ENCODE data around the gene GSC.
A peak's percentile ranks its signal among the peaks of the same experiment; 100 is the strongest.

GSC gene

DNA sequence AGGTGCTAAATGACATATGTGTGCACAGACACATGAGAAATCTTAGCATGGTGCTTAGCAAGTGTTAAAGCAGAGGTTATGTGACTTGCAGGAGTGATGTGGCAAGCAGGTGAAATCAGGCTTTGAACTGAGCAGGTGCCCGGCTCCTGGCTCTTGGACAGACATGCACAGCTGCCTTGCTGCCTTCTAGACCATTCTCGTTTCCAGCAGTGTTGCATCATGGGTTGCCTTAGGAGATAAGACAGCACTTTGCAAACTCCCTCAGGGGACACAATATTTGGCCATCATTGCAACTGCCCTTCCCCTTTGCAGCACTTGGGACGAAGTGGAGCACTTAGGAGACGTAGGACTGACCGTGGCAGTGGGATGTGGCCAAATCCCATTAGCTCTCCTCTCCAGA is 17.2 kb upstream of the GSC start:
- Histone ChIP-seq H3K4ac (ENCODE audit: low read depth, low read length) (no peak overlapping the region), H3K27me3 (ENCODE audit: insufficient read depth, low read length, poor library complexity) (no peaks in the 10 kb centered on the region), H3K79me1 (ENCODE audit: low read length) (no peaks in the 10 kb centered on the region), H3K56ac (ENCODE audit: low read length) (no peak overlapping the region), H3K9ac (ENCODE audit: low read length) (no peak overlapping the region), H3K18ac (ENCODE audit: low read length) (no peak overlapping the region), H3K4me1 (ENCODE audit: control insufficient read depth, low read depth, low read length) (no peaks in the 10 kb centered on the region), H2BK15ac (replicated peaks; ENCODE audit: low read depth) (no peak overlapping the region), H3K4me3 (ENCODE audit: low read length) (no peak overlapping the region), H3K36me3 (ENCODE audit: control insufficient read depth, insufficient read depth, low read length) (no peaks in the 10 kb centered on the region), H2AK5ac (ENCODE audit: low read length) (no peak overlapping the region), H3K4me2 (ENCODE audit: low read length) (no peak overlapping the region), H2BK5ac (ENCODE audit: low read length) (no peak overlapping the region), H4K8ac (ENCODE audit: low read depth, low read length) (no peak overlapping the region), H2BK120ac (ENCODE audit: low read depth, low read length) (no peak overlapping the region), H4K5ac (ENCODE audit: low read length) (no peak overlapping the region), H3K23ac (ENCODE audit: low read length) (no peak overlapping the region), H3K79me2 (ENCODE audit: control insufficient read depth, insufficient read depth, low read length) (no peaks in the 10 kb centered on the region), H3K27ac (ENCODE audit: low read depth, low read length) (no peak overlapping the region)
- no peak for DNase-seq
- WGBS (ENCODE audit: extremely low coverage, insufficient coverage, low lambda C conversion rate): no CpG with 5 or more reads among the region's 5 CpGs

DNA sequence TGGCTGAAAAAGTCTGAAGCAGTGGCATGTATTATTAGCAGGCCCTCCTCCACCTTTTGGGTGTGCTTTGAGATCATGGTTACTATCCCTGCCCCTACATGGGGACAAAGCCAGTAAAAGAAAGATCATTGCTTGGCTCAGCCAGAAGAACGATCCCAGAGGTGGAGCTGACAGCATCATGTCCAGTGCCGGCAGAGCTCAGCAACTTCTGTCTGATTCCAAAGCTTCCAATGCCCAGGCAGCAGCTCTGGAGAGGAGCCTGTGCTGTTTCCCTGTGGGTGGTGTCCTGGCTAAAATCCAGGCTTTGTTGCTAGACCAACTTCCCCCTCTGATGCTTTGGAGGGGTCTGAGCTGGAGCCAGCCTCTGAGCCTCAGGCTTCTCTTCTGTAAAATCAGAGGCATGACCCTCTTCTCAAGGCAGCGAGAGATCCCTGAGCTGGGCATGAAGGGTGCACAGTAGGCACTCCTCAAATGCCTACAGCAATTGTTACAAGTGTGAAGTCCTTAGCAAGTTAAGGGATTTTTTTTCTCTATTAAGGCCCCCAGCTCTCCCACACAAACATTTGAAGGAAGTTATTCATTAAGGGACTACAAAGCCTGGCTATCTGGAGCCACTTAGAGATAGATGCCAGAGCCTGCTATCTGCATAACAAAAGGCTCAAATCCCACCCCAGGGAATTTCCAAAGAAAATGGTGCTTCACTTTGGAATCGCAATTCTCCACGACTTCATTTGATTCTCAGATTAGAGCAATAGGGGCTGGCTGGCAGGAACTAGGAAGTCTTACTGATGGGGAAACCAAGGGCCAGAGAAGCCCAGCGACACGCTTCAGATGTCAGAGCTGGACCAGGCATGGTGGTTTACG is 10.9 kb upstream of the GSC start:
- Histone ChIP-seq H2BK5ac (ENCODE audit: low read length) (peak overlapping the region; percentile 38), H2BK15ac (replicated peaks; ENCODE audit: low read depth) (no peak overlapping the region), H3K9ac (ENCODE audit: low read length) (peak overlapping the region; percentile 1), H3K27ac (ENCODE audit: low read depth, low read length) (peak overlapping the region; percentile 75), H3K4ac (ENCODE audit: low read depth, low read length) (peak overlapping the region; percentile 22), H3K79me1 (ENCODE audit: low read length) (no peaks in the 10 kb centered on the region), H3K4me1 (ENCODE audit: control insufficient read depth, low read depth, low read length) (peaks cover 20% of the 10 kb centered on the region), H4K5ac (ENCODE audit: low read length) (no peak overlapping the region), H3K4me2 (ENCODE audit: low read length) (no peak overlapping the region), H3K36me3 (ENCODE audit: control insufficient read depth, insufficient read depth, low read length) (no peaks in the 10 kb centered on the region), H3K23ac (ENCODE audit: low read length) (no peak overlapping the region), H4K8ac (ENCODE audit: low read depth, low read length) (no peak overlapping the region), H3K27me3 (ENCODE audit: insufficient read depth, low read length, poor library complexity) (no peaks in the 10 kb centered on the region), H2AK5ac (ENCODE audit: low read length) (no peak overlapping the region), H3K79me2 (ENCODE audit: control insufficient read depth, insufficient read depth, low read length) (no peaks in the 10 kb centered on the region), H3K4me3 (ENCODE audit: low read length) (no peak overlapping the region), H2BK120ac (ENCODE audit: low read depth, low read length) (no peak overlapping the region), H3K18ac (ENCODE audit: low read length) (peak overlapping the region; percentile 5), H3K56ac (ENCODE audit: low read length) (peak overlapping the region; percentile 65)
- peak; percentile 95 for DNase-seq
- WGBS (ENCODE audit: extremely low coverage, insufficient coverage, low lambda C conversion rate): no CpG with 5 or more reads among the region's 8 CpGs

DNA sequence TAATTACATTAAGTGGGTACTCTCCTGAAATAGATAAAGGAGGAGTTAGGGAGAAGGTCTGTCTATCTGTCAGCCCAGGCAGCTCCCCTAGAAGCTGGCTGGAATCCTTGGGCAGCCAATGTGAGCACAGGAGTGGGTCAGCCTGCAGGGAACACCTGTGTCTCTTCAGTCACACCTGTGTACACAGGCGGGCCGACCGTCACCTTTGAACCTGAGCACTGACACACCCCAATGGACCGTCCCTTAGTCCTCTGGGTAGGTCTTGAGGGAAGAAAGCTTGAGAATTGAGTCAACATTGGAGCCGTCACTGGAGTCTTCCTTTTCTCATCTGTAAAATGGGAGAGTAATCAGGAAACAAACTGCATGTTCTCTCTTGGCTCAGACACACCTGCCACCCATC is 9.8 kb upstream of the GSC start:
- Histone ChIP-seq H3K27me3 (ENCODE audit: insufficient read depth, low read length, poor library complexity) (no peaks in the 10 kb centered on the region), H3K9ac (ENCODE audit: low read length) (no peak overlapping the region), H4K8ac (ENCODE audit: low read depth, low read length) (no peak overlapping the region), H2BK15ac (replicated peaks; ENCODE audit: low read depth) (no peak overlapping the region), H3K36me3 (ENCODE audit: control insufficient read depth, insufficient read depth, low read length) (no peaks in the 10 kb centered on the region), H3K4ac (ENCODE audit: low read depth, low read length) (no peak overlapping the region), H3K4me3 (ENCODE audit: low read length) (no peak overlapping the region), H3K23ac (ENCODE audit: low read length) (no peak overlapping the region), H3K4me1 (ENCODE audit: control insufficient read depth, low read depth, low read length) (peaks cover 22% of the 10 kb centered on the region), H3K18ac (ENCODE audit: low read length) (no peak overlapping the region), H3K27ac (ENCODE audit: low read depth, low read length) (no peak overlapping the region), H3K79me2 (ENCODE audit: control insufficient read depth, insufficient read depth, low read length) (no peaks in the 10 kb centered on the region), H2BK5ac (ENCODE audit: low read length) (no peak overlapping the region), H2BK120ac (ENCODE audit: low read depth, low read length) (no peak overlapping the region), H3K79me1 (ENCODE audit: low read length) (no peaks in the 10 kb centered on the region), H4K5ac (ENCODE audit: low read length) (no peak overlapping the region), H3K56ac (ENCODE audit: low read length) (no peak overlapping the region), H2AK5ac (ENCODE audit: low read length) (peak overlapping the region; percentile 93), H3K4me2 (ENCODE audit: low read length) (no peak overlapping the region)
- WGBS (ENCODE audit: extremely low coverage, insufficient coverage, low lambda C conversion rate): no CpG with 5 or more reads among the region's 5 CpGs
- no peak for DNase-seq

DNA sequence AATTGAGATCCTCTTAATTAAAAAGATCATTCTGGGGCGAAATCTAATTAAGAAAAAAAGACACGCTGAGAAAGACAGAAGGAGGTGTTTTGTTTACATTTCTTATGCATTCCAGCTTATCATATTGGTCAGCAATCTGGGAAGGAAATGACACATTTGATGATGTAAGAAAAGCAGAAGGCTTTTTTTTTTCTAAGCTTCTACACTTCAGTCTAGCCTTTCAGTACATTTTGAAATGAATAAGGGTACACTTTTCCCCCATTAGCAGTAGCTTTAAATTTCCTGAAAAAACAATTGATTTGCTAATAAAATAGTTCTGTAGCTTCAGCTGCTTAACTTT is 5.9 kb upstream of the GSC start:
- Histone ChIP-seq H3K4ac (ENCODE audit: low read depth, low read length) (no peak overlapping the region), H2BK120ac (ENCODE audit: low read depth, low read length) (no peak overlapping the region), H3K79me1 (ENCODE audit: low read length) (no peaks in the 10 kb centered on the region), H3K27me3 (ENCODE audit: insufficient read depth, low read length, poor library complexity) (peaks cover 9% of the 10 kb centered on the region), H3K23ac (ENCODE audit: low read length) (no peak overlapping the region), H2BK5ac (ENCODE audit: low read length) (peak overlapping the region; percentile 94), H2BK15ac (replicated peaks; ENCODE audit: low read depth) (peak overlapping the region; percentile 61), H3K9ac (ENCODE audit: low read length) (peak overlapping the region; percentile 25), H3K4me1 (ENCODE audit: control insufficient read depth, low read depth, low read length) (peaks cover 22% of the 10 kb centered on the region), H2AK5ac (ENCODE audit: low read length) (no peak overlapping the region), H3K18ac (ENCODE audit: low read length) (no peak overlapping the region), H3K36me3 (ENCODE audit: control insufficient read depth, insufficient read depth, low read length) (no peaks in the 10 kb centered on the region), H3K56ac (ENCODE audit: low read length) (peak overlapping the region; percentile 80), H4K5ac (ENCODE audit: low read length) (peak overlapping the region; percentile 33), H3K79me2 (ENCODE audit: control insufficient read depth, insufficient read depth, low read length) (peaks cover 2% of the 10 kb centered on the region), H3K4me3 (ENCODE audit: low read length) (no peak overlapping the region), H3K27ac (ENCODE audit: low read depth, low read length) (peak overlapping the region; percentile 71), H4K8ac (ENCODE audit: low read depth, low read length) (no peak overlapping the region), H3K4me2 (ENCODE audit: low read length) (no peak overlapping the region)
- WGBS (ENCODE audit: extremely low coverage, insufficient coverage, low lambda C conversion rate): no CpG with 5 or more reads among the region's 2 CpGs
- no peak for DNase-seq

DNA sequence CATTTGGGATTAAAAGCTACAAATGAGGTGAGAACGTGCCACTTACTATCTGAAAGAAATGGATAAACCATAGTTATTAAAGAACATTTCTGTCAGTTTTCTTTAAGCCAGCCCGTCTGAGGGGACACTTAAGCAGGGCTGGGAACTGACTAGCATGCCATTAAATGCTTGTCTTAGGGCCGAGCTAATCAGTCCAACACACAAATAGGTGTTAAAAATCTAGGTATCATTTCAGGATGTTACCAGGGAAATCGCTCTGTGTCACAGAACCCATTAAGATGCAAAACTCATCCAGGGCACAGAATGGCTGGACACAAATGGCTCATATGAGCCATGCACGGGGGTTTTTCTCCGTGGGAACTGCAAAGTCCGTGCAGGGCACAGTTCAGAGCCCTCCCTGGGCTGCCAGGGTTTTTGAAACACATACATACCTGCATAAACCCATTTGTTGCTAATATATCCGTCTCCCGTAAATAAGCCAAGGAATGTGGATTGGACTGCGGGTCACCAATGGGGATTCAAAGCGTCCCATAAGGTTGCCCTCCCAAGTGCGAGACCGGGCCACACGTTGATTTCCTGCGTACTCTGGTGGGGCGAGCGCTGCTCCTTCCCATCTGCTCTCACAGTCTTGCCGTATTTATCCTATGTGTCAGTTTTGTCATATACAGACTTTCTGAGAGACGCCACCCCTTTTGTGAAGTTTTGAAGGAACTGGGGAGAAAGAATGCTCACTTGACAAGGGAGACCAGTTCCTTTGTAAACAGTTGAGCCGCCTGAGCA is 5.4 kb upstream of the GSC start:
- WGBS (ENCODE audit: extremely low coverage, insufficient coverage, low lambda C conversion rate): no CpG with 5 or more reads among the region's 20 CpGs
- peak; percentile 97 for DNase-seq
- Histone ChIP-seq H3K36me3 (ENCODE audit: control insufficient read depth, insufficient read depth, low read length) (no peaks in the 10 kb centered on the region), H3K4me3 (ENCODE audit: low read length) (no peak overlapping the region), H2BK120ac (ENCODE audit: low read depth, low read length) (no peak overlapping the region), H3K23ac (ENCODE audit: low read length) (no peak overlapping the region), H3K4me2 (ENCODE audit: low read length) (peak overlapping the region; percentile 10), H3K27me3 (ENCODE audit: insufficient read depth, low read length, poor library complexity) (peaks cover 9% of the 10 kb centered on the region), H3K9ac (ENCODE audit: low read length) (no peak overlapping the region), H3K79me1 (ENCODE audit: low read length) (no peaks in the 10 kb centered on the region), H4K5ac (ENCODE audit: low read length) (no peak overlapping the region), H3K4me1 (ENCODE audit: control insufficient read depth, low read depth, low read length) (peaks cover 17% of the 10 kb centered on the region), H3K56ac (ENCODE audit: low read length) (peak overlapping the region; percentile 61), H2BK15ac (replicated peaks; ENCODE audit: low read depth) (no peak overlapping the region), H2AK5ac (ENCODE audit: low read length) (no peak overlapping the region), H3K27ac (ENCODE audit: low read depth, low read length) (peak overlapping the region; percentile 71), H3K18ac (ENCODE audit: low read length) (no peak overlapping the region), H3K79me2 (ENCODE audit: control insufficient read depth, insufficient read depth, low read length) (peaks cover 2% of the 10 kb centered on the region), H2BK5ac (ENCODE audit: low read length) (peak overlapping the region; percentile 80), H3K4ac (ENCODE audit: low read depth, low read length) (no peak overlapping the region), H4K8ac (ENCODE audit: low read depth, low read length) (no peak overlapping the region)
